Lower leg skin (tissue), 3 donors: ENCODE results near the gene HOXC4.

Experiments
- CTCF ChIP-seq, 3 donors: fragments of 450-650 bp; IDR thresholded peaks; one replicate each; pipeline ENCODE4 v1.5.1; 2016; ENCODE audit warnings: antibody characterized with exemption in 3 of 3, mild to moderate bottlenecking in 3 of 3, moderate library complexity in 2 of 3
- POLR2A ChIP-seq, 2 donors: fragments of 450-650 bp; IDR thresholded peaks; one replicate each; pipeline ENCODE4 v1.6.1; 2016 to 2017; ENCODE audit warnings: antibody characterized with exemption in 2 of 2, mild to moderate bottlenecking in 1 of 2, moderate library complexity in 1 of 2

GRCh38 chr12:54038871-54039414 is 14.7 kb upstream of the HOXC4 start:
- TF ChIP-seq POLR2A (IDR thresholded peaks at IDR 0.05) (no peak), CTCF (IDR thresholded peaks at IDR 0.05) (no peak)
